Suprapubic skin (tissue), 4 donors: Measurements from ENCODE around the gene DGKE. TPM values are rescaled to one million over a fixed set of nuclear protein-coding genes. Genes with fewer than 3 reads are reported as not detected.

ENCODE experiments used
- DNase-seq, 2 donors: peaks; one replicate each; pipeline ENCODE4 v3.0.0-alpha.2; 2019; ENCODE audit warnings: low spot score in 2 of 2
- H3K27ac ChIP-seq: fragments of 200-600 bp; sonication (generic); one replicate; pipeline ENCODE4 v1.5.1; 2019
- H3K27me3 ChIP-seq: fragments of 200-600 bp; sonication (generic); one replicate; pipeline ENCODE4 v1.5.1; 2019
- H3K36me3 ChIP-seq: fragments of 200-600 bp; sonication (generic); one replicate; pipeline ENCODE4 v1.5.1; 2019
- H3K4me1 ChIP-seq: fragments of 200-600 bp; sonication (generic); one replicate; pipeline ENCODE4 v1.5.1; 2019
- H3K4me3 ChIP-seq: fragments of 200-600 bp; sonication (generic); one replicate; pipeline ENCODE4 v1.5.1; 2019; ENCODE audit warnings: mild to moderate bottlenecking
- H3K9me3 ChIP-seq: fragments of 200-600 bp; sonication (generic); one replicate; pipeline ENCODE4 v1.5.1; 2019
- CTCF ChIP-seq, 2 donors: fragments of 200-600 bp in 1 of 2; fragments of 450-650 bp in 1 of 2; sonication (generic) in 1 of 2; IDR thresholded peaks; one replicate each; pipeline ENCODE4 v1.5.1; 2016 to 2019; ENCODE audit warnings: antibody characterized with exemption in 2 of 2, mild to moderate bottlenecking in 1 of 2, moderate library complexity in 1 of 2
- EP300 ChIP-seq: sonication (generic); formaldehyde crosslinking; IDR thresholded peaks from one replicate; pipeline ENCODE4 v1.6.1; 2017; ENCODE audit warnings: antibody characterized with exemption
- POLR2A ChIP-seq, 2 donors: fragments of 450-650 bp; IDR thresholded peaks; one replicate each; pipeline ENCODE4 v1.6.1; 2017; ENCODE audit warnings: antibody characterized with exemption in 2 of 2, mild to moderate bottlenecking in 2 of 2, moderate library complexity in 2 of 2
- POLR2AphosphoS5 ChIP-seq, 3 donors: sonication (generic); formaldehyde crosslinking; IDR thresholded peaks; one replicate each; pipeline ENCODE4 v1.6.1; 2017; ENCODE audit warnings: antibody characterized with exemption in 3 of 3
- WGBS: methylation state at CpG from one replicate; pipeline ENCODE4 v1.1.5; 2018; 5-methylcytosine and 5-hydroxymethylcytosine counted together
- total RNA-seq, 4 donors: library from RNA; depleted of rRNA; stranded (reverse); fragments of >200 nt; gene quantifications; one replicate each; pipeline ENCODE4 v1.1.0, GENCODE V29; 2016

Gene DGKE
- total RNA-seq, 4 donors from 2014 or later: 3.4 to 7.7 (median 5.9) TPM

- TF ChIP-seq CTCF (IDR thresholded peaks at IDR 0.05) (no peak), EP300 (no peak), POLR2A (IDR thresholded peaks at IDR 0.05) (no peak)
- H3K4me3 ChIP-seq: no peak overlapping the region
- H3K4me1 ChIP-seq: no peaks in the 10 kb centered on the region
- H3K9me3 ChIP-seq: no peaks in the 10 kb centered on the region
- H3K27ac ChIP-seq: no peak overlapping the region
- WGBS: 95% methylated on average over 7 of the region's 7 CpGs
- no peaks in the 10 kb centered on the region for H3K27me3 ChIP-seq
- peaks cover 97% of the 10 kb centered on the region for H3K36me3 ChIP-seq
- peak in 1 of 2 donors; percentile 68 for DNase-seq
Measured at GRCh38 chr17:56899403-56899802, 65.5 kb downstream of the DGKE start.

GRCh38 chr17:56902348-56902747, 68.4 kb downstream of the DGKE start:
- WGBS: 84% methylated on average over 3 of the region's 4 CpGs
- peaks cover 100% of the 10 kb centered on the region for H3K36me3 ChIP-seq
- no peak overlapping the region for H3K27ac ChIP-seq
- H3K4me3 ChIP-seq: no peak overlapping the region
- H3K9me3 ChIP-seq: no peaks in the 10 kb centered on the region
- no peaks in the 10 kb centered on the region for H3K27me3 ChIP-seq
- TF ChIP-seq EP300 (no peak), POLR2A (IDR thresholded peaks at IDR 0.05) (no peak), POLR2AphosphoS5 (IDR thresholded peaks at IDR 0.05) (no peak), CTCF (IDR thresholded peaks at IDR 0.05) (no peak)
- no peaks in the 10 kb centered on the region for H3K4me1 ChIP-seq
- no peak for DNase-seq

GRCh38 chr17:56903560-56903959, 69.6 kb downstream of the DGKE start:
- TF ChIP-seq POLR2AphosphoS5 (IDR thresholded peaks at IDR 0.05) (no peak), EP300 (no peak), CTCF (IDR thresholded peaks at IDR 0.05) (no peak), POLR2A (IDR thresholded peaks at IDR 0.05) (no peak)
- H3K27me3 ChIP-seq: no peaks in the 10 kb centered on the region
- H3K36me3 ChIP-seq: peaks cover 99% of the 10 kb centered on the region
- H3K4me1 ChIP-seq: peaks cover 6% of the 10 kb centered on the region
- H3K4me3 ChIP-seq: no peak overlapping the region
- no peaks in the 10 kb centered on the region for H3K9me3 ChIP-seq
- DNase-seq: no peak
- WGBS: 87% methylated on average over 5 of the region's 5 CpGs
- no peak overlapping the region for H3K27ac ChIP-seq

GRCh38 chr17:56908001-56908542, 74.1 kb downstream of the DGKE start:
- H3K36me3 ChIP-seq: peaks cover 54% of the 10 kb centered on the region
- no peak overlapping the region for H3K4me3 ChIP-seq
- no peaks in the 10 kb centered on the region for H3K27me3 ChIP-seq
- H3K9me3 ChIP-seq: no peaks in the 10 kb centered on the region
- peaks cover 49% of the 10 kb centered on the region for H3K4me1 ChIP-seq
- no peak for DNase-seq
- H3K27ac ChIP-seq: no peak overlapping the region
- 44% methylated on average over 9 of the region's 9 CpGs for WGBS
- no peak for TF ChIP-seq POLR2AphosphoS5 (IDR thresholded peaks at IDR 0.05)
- TF ChIP-seq POLR2A (IDR thresholded peaks at IDR 0.05): no peak
- no peak for TF ChIP-seq EP300
- TF ChIP-seq CTCF (IDR thresholded peaks at IDR 0.05): no peak

GRCh38 chr17:56909742-56910508, 76.0 kb downstream of the DGKE start:
- Histone ChIP-seq H3K4me1 (peaks cover 53% of the 10 kb centered on the region), H3K9me3 (no peaks in the 10 kb centered on the region), H3K27ac (peak overlapping the region; percentile 90), H3K36me3 (peaks cover 35% of the 10 kb centered on the region), H3K4me3 (peak overlapping the region; percentile 86), H3K27me3 (no peaks in the 10 kb centered on the region)
- DNase-seq: no peak
- TF ChIP-seq POLR2AphosphoS5 (IDR thresholded peaks at IDR 0.05) (peak in 2 of 3 donors; percentile 10 to 31), EP300 (no peak), POLR2A (IDR thresholded peaks at IDR 0.05) (no peak), CTCF (IDR thresholded peaks at IDR 0.05) (no peak)
- 33% methylated on average over 6 of the region's 6 CpGs for WGBS
